Calu3 (cell line): ENCODE data around the gene ZNF581. TPM values are rescaled to one million over a fixed set of nuclear protein-coding genes. Genes with fewer than 3 reads are reported as not detected.

Experiments used
- BruUV-seq: library from RNA; stranded (reverse); fragments of 400-500 nt; replicated peaks from 2 replicates; lab custom pipeline; 2021; lab: Mats Ljungman, UMichigan
- CTCF ChIA-PET: fragments of 300-600 bp; sonication (Branson Sonifier 250); formaldehyde crosslinking; loops from one replicate; lab custom pipeline; 2022; ENCODE audit warnings: antibody characterized with exemption; lab: Charles Lee
- DNase-seq: peaks from one replicate; pipeline ENCODE4 v3.0.0; 2022
- H3K27ac Mint-ChIP-seq: one replicate; pipeline ENCODE4 v1.8.0; 2022; ENCODE audit warnings: mixed read lengths; ENCODE audit not compliant: unreplicated experiment
- H3K27me3 Mint-ChIP-seq: one replicate; pipeline ENCODE4 v1.8.0; 2022; ENCODE audit warnings: mixed read lengths; ENCODE audit not compliant: unreplicated experiment
- H3K36me3 Mint-ChIP-seq: one replicate; pipeline ENCODE4 v1.8.0; 2022; ENCODE audit warnings: mild to moderate bottlenecking, moderate library complexity, mixed read lengths; ENCODE audit not compliant: insufficient read depth, unreplicated experiment
- H3K4me1 Mint-ChIP-seq: one replicate; pipeline ENCODE4 v1.8.0; 2022; ENCODE audit warnings: mild to moderate bottlenecking, low read depth, mixed read lengths; ENCODE audit not compliant: unreplicated experiment
- H3K4me3 Mint-ChIP-seq: one replicate; pipeline ENCODE4 v1.8.0; 2022; ENCODE audit warnings: mild to moderate bottlenecking, low read depth, moderate library complexity, mixed read lengths; ENCODE audit not compliant: unreplicated experiment
- H3K9me3 Mint-ChIP-seq: one replicate; pipeline ENCODE4 v1.8.0; 2022; ENCODE audit warnings: low read depth, mixed read lengths; ENCODE audit not compliant: unreplicated experiment
- CTCF ChIP-seq: fragments of 200-600 bp; IDR thresholded peaks from one replicate; pipeline ENCODE4 v1.8.0; 2022; ENCODE audit warnings: antibody characterized with exemption; ENCODE audit not compliant: unreplicated experiment
- intact Hi-C: fragments of 100-400 bp; cut with micrococcal nuclease; formaldehyde crosslinking; loops from one replicate; pipeline ENCODE4 v1.10.0; 2022; ENCODE audit not compliant: unreplicated experiment
- total RNA-seq: library from RNA; stranded (reverse); gene quantifications from 2 replicates; pipeline ENCODE4 v1.2.3, GENCODE V29; 2022

Gene ZNF581
- total RNA-seq, 1 experiment from 2014 or later, result 33.1 TPM

DNA sequence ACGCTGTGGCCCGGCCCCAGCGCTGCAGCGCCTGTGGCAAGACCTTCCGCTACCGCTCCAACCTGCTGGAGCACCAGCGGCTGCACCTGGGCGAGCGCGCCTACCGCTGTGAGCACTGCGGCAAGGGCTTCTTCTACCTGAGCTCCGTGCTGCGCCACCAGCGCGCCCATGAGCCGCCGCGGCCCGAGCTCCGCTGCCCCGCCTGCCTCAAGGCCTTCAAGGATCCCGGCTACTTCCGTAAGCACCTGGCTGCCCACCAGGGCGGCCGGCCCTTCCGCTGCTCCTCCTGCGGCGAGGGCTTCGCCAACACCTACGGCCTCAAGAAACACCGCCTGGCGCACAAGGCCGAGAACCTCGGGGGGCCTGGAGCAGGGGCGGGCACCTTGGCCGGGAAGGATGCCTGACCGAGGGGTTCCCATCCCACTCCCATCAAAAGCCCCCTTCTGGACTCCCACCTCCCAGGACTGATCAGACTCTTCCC lies 27.0 kb upstream of the ZNF581 start:
- no peak for DNase-seq
- CTCF ChIA-PET, result no interaction called here
- Mint-ChIP-seq H3K9me3 (no peaks in the 10 kb centered on the region), H3K36me3 (peaks cover 55% of the 10 kb centered on the region), H3K27ac (no peak overlapping the region), H3K4me1 (no peaks in the 10 kb centered on the region), H3K4me3 (no peak overlapping the region), H3K27me3 (no peaks in the 10 kb centered on the region)
- TF ChIP-seq CTCF, result no peak
- intact Hi-C loops, result no loop called here
- no TSS peak for BruUV-seq

DNA sequence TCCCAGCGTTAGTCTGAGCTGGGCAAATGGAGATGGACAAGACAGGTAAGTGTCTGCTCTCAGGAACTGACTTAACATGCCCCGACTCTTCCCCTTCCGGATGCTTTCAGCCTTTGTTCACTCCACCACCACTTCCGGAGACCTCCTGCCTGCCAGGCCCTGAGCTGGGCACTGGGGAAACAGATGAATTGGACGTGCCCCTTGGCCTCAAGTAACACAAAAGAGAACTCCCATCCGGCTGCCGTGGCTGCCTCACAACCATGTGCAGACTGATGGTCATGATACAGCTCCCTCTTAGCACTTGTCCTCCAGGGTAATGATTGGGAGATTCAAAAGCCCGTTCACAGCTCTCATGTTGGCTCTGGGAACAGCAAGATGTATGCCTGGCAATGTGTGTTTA lies 26.0 kb upstream of the ZNF581 start:
- H3K36me3 Mint-ChIP-seq, result peaks cover 55% of the 10 kb centered on the region
- intact Hi-C loops, result no loop called here
- BruUV-seq, result no TSS peak
- H3K4me3 Mint-ChIP-seq, result no peak overlapping the region
- CTCF ChIA-PET, result interaction anchor here (1.0 kb wide), 1 partner anchor 11 kb away, joined by 4 read pairs; no protein-coding TSS in a partner anchor
- no peak overlapping the region for H3K27ac Mint-ChIP-seq
- no peak for TF ChIP-seq CTCF
- H3K27me3 Mint-ChIP-seq, result no peaks in the 10 kb centered on the region
- DNase-seq, result no peak
- no peaks in the 10 kb centered on the region for H3K4me1 Mint-ChIP-seq
- no peaks in the 10 kb centered on the region for H3K9me3 Mint-ChIP-seq

DNA sequence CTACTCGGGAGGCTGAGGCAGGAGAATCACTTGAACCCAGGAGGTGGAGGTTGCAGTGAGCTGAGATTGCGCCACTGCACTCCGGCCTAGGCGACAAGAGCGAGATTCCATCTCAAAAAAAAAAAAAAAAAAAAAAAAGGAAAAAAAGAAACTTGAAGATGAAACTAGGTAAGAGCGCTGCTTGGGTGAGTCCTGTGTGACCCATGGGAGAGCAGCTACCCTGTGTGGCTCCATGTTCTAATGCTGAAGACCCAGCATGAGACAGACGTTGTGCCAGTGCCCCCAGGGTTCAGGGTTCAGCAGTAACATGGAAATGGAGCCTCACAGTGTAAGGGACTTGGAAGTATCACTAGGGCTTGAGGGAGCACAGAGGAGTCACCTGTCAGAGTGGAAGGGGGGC lies 25.0 kb upstream of the ZNF581 start:
- CTCF ChIA-PET, result interaction anchor here (0.6 to 0.7 kb wide), 2 partner anchors 66 to 94 kb away, joined by 3 to 5 read pairs; no protein-coding TSS in a partner anchor
- no peak for DNase-seq
- intact Hi-C loops, result no loop called here
- H3K4me3 Mint-ChIP-seq, result no peak overlapping the region
- no peak for TF ChIP-seq CTCF
- no peaks in the 10 kb centered on the region for H3K9me3 Mint-ChIP-seq
- H3K36me3 Mint-ChIP-seq, result peaks cover 58% of the 10 kb centered on the region
- no TSS peak for BruUV-seq
- peaks cover 2% of the 10 kb centered on the region for H3K4me1 Mint-ChIP-seq
- peak overlapping the region; percentile 70 for H3K27ac Mint-ChIP-seq
- no peaks in the 10 kb centered on the region for H3K27me3 Mint-ChIP-seq

GRCh38 chr19:55619286-55619685 lies 24.2 kb upstream of the ZNF581 start:
- Mint-ChIP-seq H3K4me1 (peaks cover 11% of the 10 kb centered on the region), H3K9me3 (no peaks in the 10 kb centered on the region), H3K4me3 (no peak overlapping the region), H3K27me3 (no peaks in the 10 kb centered on the region), H3K27ac (no peak overlapping the region), H3K36me3 (peaks cover 65% of the 10 kb centered on the region)
- intact Hi-C loops, result no loop called here
- no peak for TF ChIP-seq CTCF
- no TSS peak for BruUV-seq
- CTCF ChIA-PET, result no interaction called here
- no peak for DNase-seq
